Esophagus muscularis mucosa (tissue), 4 donors: Measurements from ENCODE around the gene TGFBR3. TPM values are rescaled to one million over a fixed set of nuclear protein-coding genes. Genes with fewer than 3 reads are reported as not detected.

ENCODE experiments used
- DNase-seq: peaks from one replicate; pipeline ENCODE4 v3.0.0-alpha.2; 2017; ENCODE audit errors: extremely low spot score
- H3K27ac ChIP-seq, 4 donors: fragments of 200-600 bp; sonication (generic); replicated peaks in 1 of 4; 1 replicate in 3 of 4; 2 replicates in 1 of 4; pipeline ENCODE4 v1.5.1; 2016 to 2019; ENCODE audit warnings: mild to moderate bottlenecking in 1 of 4
- H3K27me3 ChIP-seq, 4 donors: fragments of 200-600 bp; sonication (generic); one replicate each; pipeline versions ENCODE4 v1.5.1 to v1.6.0; 2016 to 2019
- H3K36me3 ChIP-seq, 4 donors: fragments of 200-600 bp; sonication (generic); one replicate each; pipeline ENCODE4 v1.5.1; 2016 to 2019
- H3K4me1 ChIP-seq, 4 donors: fragments of 200-600 bp; sonication (generic); one replicate each; pipeline ENCODE4 v1.5.1; 2016 to 2019
- H3K4me3 ChIP-seq, 4 donors: fragments of 200-600 bp; sonication (generic); 1 replicate in 2 of 4; 2 replicates in 2 of 4; pipeline ENCODE4 v1.5.1; 2016 to 2019; ENCODE audit warnings: mild to moderate bottlenecking in 4 of 4, moderate library complexity in 1 of 4
- H3K9me3 ChIP-seq, 4 donors: fragments of 200-600 bp; sonication (generic); 1 replicate in 3 of 4; 2 replicates in 1 of 4; pipeline ENCODE4 v1.5.1; 2016 to 2019
- EP300 ChIP-seq: sonication (generic); formaldehyde crosslinking; IDR thresholded peaks from one replicate; pipeline ENCODE4 v1.6.1; 2017; ENCODE audit warnings: antibody characterized with exemption
- POLR2A ChIP-seq: fragments of 450-650 bp; IDR thresholded peaks from one replicate; pipeline ENCODE4 v1.6.1; 2017; ENCODE audit warnings: antibody characterized with exemption, moderate library complexity, mild to moderate bottlenecking, low read depth
- POLR2AphosphoS5 ChIP-seq, 2 donors: sonication (generic); formaldehyde crosslinking; IDR thresholded peaks; one replicate each; pipeline ENCODE4 v1.6.1; 2017; ENCODE audit warnings: antibody characterized with exemption in 2 of 2
- WGBS: methylation state at CpG from one replicate; pipeline ENCODE4 v1.1.5; 2018; 5-methylcytosine and 5-hydroxymethylcytosine counted together
- intact Hi-C: fragments of 100-400 bp; cut with DNase I; formaldehyde crosslinking; loops from one replicate; pipeline ENCODE4 v1.15.1; 2023
- total RNA-seq, 4 donors: library from RNA; depleted of rRNA; stranded (reverse); fragments of >200 nt; gene quantifications; one replicate each; pipeline versions ENCODE4 v1.1.0 to v1.2.1, GENCODE V29; 2016
- TF ChIP-seq, protein P1 (sequence below), 3 experiments: fragments of 200-600 bp in 2 of 3; fragments of 450-650 bp in 1 of 3; sonication (generic) in 2 of 3; IDR thresholded peaks; one replicate each; pipeline ENCODE4 v1.5.1; 2017 to 2019; ENCODE audit warnings: antibody characterized with exemption in 3 of 3, mild to moderate bottlenecking in 2 of 3, moderate library complexity in 1 of 3

TGFBR3 gene
- total RNA-seq, 4 donors from 2014 or later, result 176 to 262 (median 188) TPM

DNA sequence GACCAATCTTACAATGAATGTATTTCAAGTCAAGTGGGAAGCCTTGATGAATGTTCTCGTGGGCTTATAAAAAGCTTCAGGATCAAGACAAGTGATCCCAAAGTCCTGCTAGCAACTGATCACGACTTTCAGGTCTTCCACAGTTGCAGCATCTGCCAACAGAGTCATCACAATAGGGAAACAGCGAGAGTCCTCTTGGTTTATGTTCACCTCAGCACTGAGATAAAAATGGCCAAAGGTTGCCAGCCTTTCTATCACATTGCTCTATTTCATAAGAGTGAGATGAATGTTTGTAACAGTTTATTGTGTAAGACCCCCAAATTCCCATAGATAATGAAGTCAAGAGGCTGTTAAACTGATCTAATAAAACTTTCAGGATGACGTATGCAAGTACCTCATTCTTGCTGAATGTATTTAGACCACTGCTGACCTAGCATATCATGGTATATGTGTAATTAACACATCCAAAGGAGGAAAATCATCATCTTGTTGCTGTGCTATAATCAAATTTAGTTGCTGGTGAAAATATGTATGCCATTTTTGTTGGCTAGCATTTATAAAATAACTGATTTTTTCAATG, 150.6 kb downstream of the TGFBR3 start:
- no peaks in the 10 kb centered on the region for H3K9me3 ChIP-seq
- peaks cover 0 to 20% (median 11%) of the 10 kb centered on the region in 4 donors for H3K36me3 ChIP-seq
- H3K27me3 ChIP-seq, result no peaks in the 10 kb centered on the region
- no peak overlapping the region for H3K4me3 ChIP-seq
- peaks cover 68 to 99% (median 93%) of the 10 kb centered on the region in 4 donors for H3K4me1 ChIP-seq
- intact Hi-C loops, result loop anchor here (5.0 kb wide), 1 partner anchor 92 kb away; no protein-coding TSS in a partner anchor
- peak overlapping the region; percentile 79 to 90 (median 87) for H3K27ac ChIP-seq
- DNase-seq, result no peak
- TF ChIP-seq, protein P1, sequence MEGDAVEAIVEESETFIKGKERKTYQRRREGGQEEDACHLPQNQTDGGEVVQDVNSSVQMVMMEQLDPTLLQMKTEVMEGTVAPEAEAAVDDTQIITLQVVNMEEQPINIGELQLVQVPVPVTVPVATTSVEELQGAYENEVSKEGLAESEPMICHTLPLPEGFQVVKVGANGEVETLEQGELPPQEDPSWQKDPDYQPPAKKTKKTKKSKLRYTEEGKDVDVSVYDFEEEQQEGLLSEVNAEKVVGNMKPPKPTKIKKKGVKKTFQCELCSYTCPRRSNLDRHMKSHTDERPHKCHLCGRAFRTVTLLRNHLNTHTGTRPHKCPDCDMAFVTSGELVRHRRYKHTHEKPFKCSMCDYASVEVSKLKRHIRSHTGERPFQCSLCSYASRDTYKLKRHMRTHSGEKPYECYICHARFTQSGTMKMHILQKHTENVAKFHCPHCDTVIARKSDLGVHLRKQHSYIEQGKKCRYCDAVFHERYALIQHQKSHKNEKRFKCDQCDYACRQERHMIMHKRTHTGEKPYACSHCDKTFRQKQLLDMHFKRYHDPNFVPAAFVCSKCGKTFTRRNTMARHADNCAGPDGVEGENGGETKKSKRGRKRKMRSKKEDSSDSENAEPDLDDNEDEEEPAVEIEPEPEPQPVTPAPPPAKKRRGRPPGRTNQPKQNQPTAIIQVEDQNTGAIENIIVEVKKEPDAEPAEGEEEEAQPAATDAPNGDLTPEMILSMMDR (IDR thresholded peaks at IDR 0.05), result no peak
- TF ChIP-seq EP300 (no peak), POLR2A (no peak), POLR2AphosphoS5 (IDR thresholded peaks at IDR 0.05) (peak in 1 of 2 donors; percentile 25)
- WGBS, result 71% methylated on average over 4 of the region's 4 CpGs

DNA sequence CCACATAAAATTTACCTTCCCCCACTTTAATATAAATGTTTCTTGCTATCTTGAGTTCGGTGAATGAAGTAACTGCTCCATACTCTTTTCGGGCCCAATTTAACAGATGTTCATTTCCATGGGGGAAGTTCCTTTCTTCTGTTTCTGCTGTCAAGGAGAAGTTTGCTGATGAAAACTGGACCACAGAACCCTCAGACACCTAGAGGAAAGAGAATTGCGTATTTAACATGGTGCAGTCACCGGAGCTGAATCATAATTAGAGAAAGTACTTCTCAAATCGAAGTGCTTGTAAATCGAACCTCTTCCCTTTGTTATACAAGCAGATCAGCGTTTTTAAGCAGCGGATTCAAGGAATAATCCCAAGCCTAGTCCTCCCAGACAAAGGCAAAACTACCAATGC, 151.2 kb downstream of the TGFBR3 start:
- no peaks in the 10 kb centered on the region for H3K9me3 ChIP-seq
- H3K36me3 ChIP-seq, result peaks cover 0 to 23% (median 13%) of the 10 kb centered on the region in 4 donors
- H3K4me1 ChIP-seq, result peaks cover 68 to 100% (median 96%) of the 10 kb centered on the region in 4 donors
- H3K27ac ChIP-seq, result peak overlapping the region; percentile 79 to 90 (median 87)
- WGBS, result 89% methylated on average over 8 of the region's 8 CpGs
- no peak for DNase-seq
- intact Hi-C loops, result loop anchor here (5.0 kb wide), 2 partner anchors 93 to 153 kb away; partner anchors contain the start of gene TGFBR3
- no peaks in the 10 kb centered on the region for H3K27me3 ChIP-seq
- TF ChIP-seq, protein P1 (IDR thresholded peaks at IDR 0.05), result no peak
- peak in 1 of 2 donors; percentile 14 for TF ChIP-seq POLR2AphosphoS5 (IDR thresholded peaks at IDR 0.05)
- no peak for TF ChIP-seq EP300
- H3K4me3 ChIP-seq, result no peak overlapping the region

DNA sequence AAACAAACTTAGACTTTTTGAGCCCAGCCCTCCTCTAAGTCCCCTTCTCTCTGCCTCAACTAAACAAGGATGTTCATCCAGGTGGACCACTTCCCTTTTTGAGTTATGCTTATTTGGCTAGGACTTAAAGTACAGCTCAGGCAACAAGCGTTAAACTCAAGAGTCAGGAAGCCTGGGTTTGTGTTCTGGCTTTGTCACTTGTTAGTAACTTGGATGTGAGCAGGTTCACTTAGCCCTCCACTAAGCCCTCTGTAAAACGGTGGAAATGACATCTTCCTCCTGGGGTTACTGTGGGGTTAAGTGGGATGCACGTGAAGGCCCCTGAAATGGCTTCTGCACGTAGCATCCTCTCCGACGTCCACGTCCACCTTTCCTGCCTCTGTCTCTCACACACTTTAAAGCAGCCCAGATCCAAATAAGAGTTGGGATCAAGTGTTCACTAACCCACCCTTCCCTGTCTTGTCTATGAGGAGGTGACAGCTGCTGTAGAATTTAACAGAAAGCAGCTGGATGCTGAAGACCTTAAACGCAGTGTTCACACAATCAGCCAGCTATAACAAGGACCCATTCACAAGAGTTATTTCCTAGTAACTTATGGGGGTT, 152.7 kb downstream of the TGFBR3 start:
- peaks cover 0 to 21% (median 12%) of the 10 kb centered on the region in 4 donors for H3K36me3 ChIP-seq
- no peak for DNase-seq
- 69% methylated on average over 8 of the region's 8 CpGs for WGBS
- H3K4me3 ChIP-seq, result no peak overlapping the region
- intact Hi-C loops, result loop anchor here (5.0 kb wide), 1 partner anchor 154 kb away; the partner anchor contains the start of gene TGFBR3
- peak overlapping the region; percentile 86 to 90 (median 87) for H3K27ac ChIP-seq
- peaks cover 67 to 97% (median 88%) of the 10 kb centered on the region in 4 donors for H3K4me1 ChIP-seq
- TF ChIP-seq, protein P1 (IDR thresholded peaks at IDR 0.05), result no peak
- TF ChIP-seq EP300 (no peak), POLR2AphosphoS5 (IDR thresholded peaks at IDR 0.05) (no peak), POLR2A (no peak)
- H3K9me3 ChIP-seq, result no peaks in the 10 kb centered on the region
- no peaks in the 10 kb centered on the region for H3K27me3 ChIP-seq

DNA sequence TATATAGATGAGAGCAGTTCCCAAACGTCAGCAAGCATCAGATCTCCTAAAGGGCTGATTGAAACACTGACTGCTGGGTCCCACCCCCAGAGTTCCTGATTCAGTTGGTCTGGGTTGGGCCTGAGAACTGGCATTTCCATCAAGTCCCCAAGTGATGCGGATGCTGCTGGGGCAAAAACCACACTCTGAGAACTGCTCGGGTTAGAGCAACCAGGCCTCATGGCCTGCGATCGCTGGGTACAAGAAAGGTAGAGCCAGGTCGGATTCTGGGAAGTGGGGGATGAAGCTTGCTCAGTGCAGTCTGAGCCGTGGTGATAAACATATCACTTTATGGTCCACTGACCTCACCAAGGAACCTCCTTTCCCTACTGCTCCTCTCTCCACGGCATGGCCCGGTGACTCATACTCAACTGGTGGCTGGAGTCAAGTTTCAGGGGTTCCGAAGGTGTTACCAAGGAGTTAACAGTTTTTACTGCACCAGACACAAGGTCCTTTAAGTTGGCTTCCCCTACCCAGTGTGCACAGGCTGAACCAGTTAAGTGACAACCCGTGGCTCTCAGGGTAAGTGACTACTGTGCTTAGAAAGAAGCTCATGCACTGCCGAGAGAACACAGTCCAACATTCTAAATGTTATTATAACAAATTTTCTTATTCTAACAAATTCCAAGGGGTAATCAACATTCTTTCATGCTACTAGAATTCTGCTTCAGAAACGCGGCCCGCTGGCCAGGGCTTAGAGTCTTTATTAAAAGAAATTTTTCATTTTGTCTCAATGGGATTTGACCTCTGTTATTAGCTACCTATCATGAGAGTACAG, 153.5 kb downstream of the TGFBR3 start:
- Histone ChIP-seq H3K27me3 (no peaks in the 10 kb centered on the region), H3K4me1 (peaks cover 66 to 97% (median 88%) of the 10 kb centered on the region in 4 donors), H3K4me3 (no peak overlapping the region), H3K9me3 (no peaks in the 10 kb centered on the region), H3K36me3 (peaks cover 0 to 20% (median 12%) of the 10 kb centered on the region in 4 donors), H3K27ac (peak overlapping the region; percentile 86 to 90 (median 87))
- intact Hi-C loops, result loop anchor here (5.0 kb wide), 1 partner anchor 155 kb away; the partner anchor contains the start of gene TGFBR3
- no peak for DNase-seq
- peak in 1 of 2 donors; percentile 18 for TF ChIP-seq POLR2AphosphoS5 (IDR thresholded peaks at IDR 0.05)
- TF ChIP-seq POLR2A, result no peak
- no peak for TF ChIP-seq EP300
- TF ChIP-seq, protein P1 (IDR thresholded peaks at IDR 0.05), result no peak
- WGBS, result 53% methylated on average over 15 of the region's 15 CpGs
